Activated naive CD8-positive, alpha-beta T cell treated with anti-CD3 and anti-CD28 coated beads, Interleukin-2, amount 50 U/mL, for 24 hours (primary cell): Measurements from ENCODE around the gene TULP4.
"Not testable (repeated sequence)": the region's sequence is repeated elsewhere in the genome, so short reads cannot be mapped to it uniquely, and the experiment has no call there.

Experiments used
- ATAC-seq: fragments of 150-1000 bp; cut with Tn5 transposase; one replicate; pipeline ENCODE4 v1.10.0; 2021
- DNase-seq: peaks from one replicate; pipeline ENCODE4 v3.0.0; 2021
- H3K27ac Mint-ChIP-seq: one replicate; pipeline ENCODE4 v1.8.0; 2021; ENCODE audit warnings: mild to moderate bottlenecking, mixed read lengths
- H3K27me3 Mint-ChIP-seq: one replicate; pipeline ENCODE4 v1.8.0; 2021; ENCODE audit warnings: mixed read lengths
- H3K36me3 Mint-ChIP-seq: one replicate; pipeline ENCODE4 v1.8.0; 2021; ENCODE audit warnings: low read depth, mixed read lengths
- H3K4me1 Mint-ChIP-seq: one replicate; pipeline ENCODE4 v1.8.0; 2021; ENCODE audit warnings: mixed read lengths
- H3K4me3 Mint-ChIP-seq: one replicate; pipeline ENCODE4 v1.8.0; 2021; ENCODE audit warnings: mild to moderate bottlenecking, moderate library complexity, mixed read lengths
- H3K9me3 Mint-ChIP-seq: one replicate; pipeline ENCODE4 v1.8.0; 2021; ENCODE audit warnings: mixed read lengths

The TULP4 gene

GRCh38 chr6:158284876-158285655 is 27.2 kb upstream of the TULP4 start:
- H3K4me3 Mint-ChIP-seq = no peak overlapping the region
- no peaks in the 10 kb centered on the region for H3K27me3 Mint-ChIP-seq
- H3K4me1 Mint-ChIP-seq = peaks cover 36% of the 10 kb centered on the region
- DNase-seq = no peak
- no peaks in the 10 kb centered on the region for H3K9me3 Mint-ChIP-seq
- ATAC-seq = no peak
- no peak overlapping the region for H3K27ac Mint-ChIP-seq
- H3K36me3 Mint-ChIP-seq = peaks cover 1% of the 10 kb centered on the region

- DNase-seq (no peak), ATAC-seq (no peak)
- Mint-ChIP-seq H3K36me3 (peaks cover 1% of the 10 kb centered on the region), H3K27ac (no peak overlapping the region), H3K4me1 (peaks cover 42% of the 10 kb centered on the region), H3K27me3 (no peaks in the 10 kb centered on the region), H3K9me3 (no peaks in the 10 kb centered on the region), H3K4me3 (no peak overlapping the region)
Observed at GRCh38 chr6:158285656-158286021, 26.6 kb upstream of the TULP4 start.

GRCh38 chr6:158286413-158286812 is 25.9 kb upstream of the TULP4 start:
- H3K27ac Mint-ChIP-seq = no peak overlapping the region
- ATAC-seq (no peak), DNase-seq (no peak)

GRCh38 chr6:158287047-158287446 is 25.2 kb upstream of the TULP4 start:
- no peak for DNase-seq
- Mint-ChIP-seq H3K36me3 (peaks cover 1% of the 10 kb centered on the region), H3K27me3 (no peaks in the 10 kb centered on the region), H3K4me3 (no peak overlapping the region), H3K4me1 (peaks cover 56% of the 10 kb centered on the region), H3K9me3 (no peaks in the 10 kb centered on the region), H3K27ac (no peak overlapping the region)
- ATAC-seq = no peak

More at GRCh38 chr6:158286413-158286812, 25.9 kb upstream of the TULP4 start:
- H3K4me1 Mint-ChIP-seq = peaks cover 50% of the 10 kb centered on the region
- H3K27me3 Mint-ChIP-seq = no peaks in the 10 kb centered on the region
- H3K4me3 Mint-ChIP-seq = no peak overlapping the region
- H3K9me3 Mint-ChIP-seq = no peaks in the 10 kb centered on the region
- peaks cover 1% of the 10 kb centered on the region for H3K36me3 Mint-ChIP-seq

- no peaks in the 10 kb centered on the region for H3K27me3 Mint-ChIP-seq
- H3K27ac Mint-ChIP-seq = peak overlapping the region; percentile 73
- H3K4me3 Mint-ChIP-seq = peak overlapping the region; percentile 68
- peak; percentile 51 for ATAC-seq
- no peaks in the 10 kb centered on the region for H3K9me3 Mint-ChIP-seq
- H3K4me1 Mint-ChIP-seq = peaks cover 48% of the 10 kb centered on the region
- H3K36me3 Mint-ChIP-seq = peaks cover 7% of the 10 kb centered on the region
- DNase-seq = no peak
Observed at GRCh38 chr6:158290040-158290439, 22.2 kb upstream of the TULP4 start.

- H3K27me3 Mint-ChIP-seq = no peaks in the 10 kb centered on the region
- no peaks in the 10 kb centered on the region for H3K9me3 Mint-ChIP-seq
- DNase-seq (peak; percentile 57), ATAC-seq (peak; percentile 100)
- H3K4me1 Mint-ChIP-seq = peaks cover 46% of the 10 kb centered on the region
- peak overlapping the region; percentile 73 for H3K27ac Mint-ChIP-seq
- peaks cover 9% of the 10 kb centered on the region for H3K36me3 Mint-ChIP-seq
- peak overlapping the region; percentile 68 for H3K4me3 Mint-ChIP-seq
Observed at GRCh38 chr6:158290659-158291058, 21.6 kb upstream of the TULP4 start.

GRCh38 chr6:158292016-158292415 is 20.2 kb upstream of the TULP4 start:
- Mint-ChIP-seq H3K4me3 (no peak overlapping the region), H3K27ac (no peak overlapping the region), H3K27me3 (no peaks in the 10 kb centered on the region), H3K4me1 (peaks cover 41% of the 10 kb centered on the region), H3K9me3 (peaks cover 10% of the 10 kb centered on the region), H3K36me3 (peaks cover 21% of the 10 kb centered on the region)
- DNase-seq = no peak
- ATAC-seq = no peak

- no peak for DNase-seq
Observed at GRCh38 chr6:158293122-158293521, 19.1 kb upstream of the TULP4 start.

GRCh38 chr6:158295976-158296853 is 16.1 kb upstream of the TULP4 start:
- not testable (repeated sequence) for H3K27ac Mint-ChIP-seq, ATAC-seq, H3K4me3 Mint-ChIP-seq, H3K27me3 Mint-ChIP-seq, DNase-seq
- H3K4me1 Mint-ChIP-seq = peaks cover 22% of the 10 kb centered on the region
- peaks cover 14% of the 10 kb centered on the region for H3K9me3 Mint-ChIP-seq
- peaks cover 42% of the 10 kb centered on the region for H3K36me3 Mint-ChIP-seq

More at GRCh38 chr6:158293122-158293521, 19.1 kb upstream of the TULP4 start:
- Mint-ChIP-seq H3K36me3 (peaks cover 30% of the 10 kb centered on the region), H3K27me3 (no peaks in the 10 kb centered on the region), H3K9me3 (peaks cover 10% of the 10 kb centered on the region), H3K4me3 (no peak overlapping the region), H3K27ac (no peak overlapping the region), H3K4me1 (peaks cover 41% of the 10 kb centered on the region)
- ATAC-seq = no peak

GRCh38 chr6:158296854-158297324 is 15.4 kb upstream of the TULP4 start:
- H3K27ac Mint-ChIP-seq, H3K27me3 Mint-ChIP-seq, H3K4me3 Mint-ChIP-seq, ATAC-seq, DNase-seq: not testable (repeated sequence)
- H3K36me3 Mint-ChIP-seq = peaks cover 42% of the 10 kb centered on the region
- H3K4me1 Mint-ChIP-seq = peaks cover 15% of the 10 kb centered on the region
- peaks cover 14% of the 10 kb centered on the region for H3K9me3 Mint-ChIP-seq

GRCh38 chr6:158297657-158298056 is 14.6 kb upstream of the TULP4 start:
- not testable (repeated sequence) for H3K27me3 Mint-ChIP-seq, DNase-seq, H3K27ac Mint-ChIP-seq, H3K4me3 Mint-ChIP-seq, ATAC-seq, H3K4me1 Mint-ChIP-seq
- H3K9me3 Mint-ChIP-seq = peaks cover 14% of the 10 kb centered on the region
- H3K36me3 Mint-ChIP-seq = peaks cover 40% of the 10 kb centered on the region

- H3K27ac Mint-ChIP-seq, H3K4me3 Mint-ChIP-seq, H3K4me1 Mint-ChIP-seq, DNase-seq, ATAC-seq, H3K27me3 Mint-ChIP-seq: not testable (repeated sequence)
- Mint-ChIP-seq H3K9me3 (peaks cover 14% of the 10 kb centered on the region), H3K36me3 (peaks cover 33% of the 10 kb centered on the region)
Observed at GRCh38 chr6:158300306-158301143, 11.7 kb upstream of the TULP4 start.

- not testable (repeated sequence) for ATAC-seq, H3K27ac Mint-ChIP-seq, H3K4me3 Mint-ChIP-seq, DNase-seq, H3K9me3 Mint-ChIP-seq, H3K4me1 Mint-ChIP-seq, H3K27me3 Mint-ChIP-seq
- peaks cover 25% of the 10 kb centered on the region for H3K36me3 Mint-ChIP-seq
Observed at GRCh38 chr6:158301561-158301960, 10.7 kb upstream of the TULP4 start.

- H3K4me1 Mint-ChIP-seq, H3K4me3 Mint-ChIP-seq, DNase-seq, H3K27ac Mint-ChIP-seq, H3K27me3 Mint-ChIP-seq, ATAC-seq, H3K9me3 Mint-ChIP-seq: not testable (repeated sequence)
- peaks cover 21% of the 10 kb centered on the region for H3K36me3 Mint-ChIP-seq
Observed at GRCh38 chr6:158302195-158302796, 10.0 kb upstream of the TULP4 start.
